ENCODE results near the gene MDGA2.

DNA sequence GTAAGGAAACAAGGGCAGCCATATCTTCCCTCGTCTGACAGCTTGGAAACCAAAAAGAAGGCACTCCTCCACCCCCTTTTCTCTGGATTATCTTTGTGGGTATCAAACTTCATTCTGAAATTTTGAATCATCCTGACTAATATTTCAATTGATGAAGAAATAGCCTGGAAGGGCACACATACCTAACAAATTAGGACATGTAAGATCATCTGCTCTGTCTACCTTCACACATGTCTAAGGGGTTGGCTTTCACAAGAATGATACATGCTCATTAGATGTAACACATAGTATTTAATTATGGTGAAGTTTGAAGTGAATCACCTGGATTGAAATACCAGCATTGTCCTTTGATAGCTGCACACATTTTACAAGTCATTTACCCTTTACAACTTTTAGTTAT lies 675.7 kb downstream of the MDGA2 start:
- TF ChIP-seq TAF1 (IDR thresholded peaks at IDR 0.05; ENCODE audit: low read depth) (no peak), TCF12 (IDR thresholded peaks at IDR 0.05; ENCODE audit: low read depth) (no peak), EP300 (IDR thresholded peaks at IDR 0.05; ENCODE audit: borderline replicate concordance) (no peak), NFIC (IDR thresholded peaks at IDR 0.05) (no peak), TEAD4 (IDR thresholded peaks at IDR 0.05) (no peak), RAD21 (IDR thresholded peaks at IDR 0.05; ENCODE audit: low read depth) (no peak), CEBPB (IDR thresholded peaks at IDR 0.05) (no peak), FOXM1 (IDR thresholded peaks at IDR 0.05; ENCODE audit: borderline replicate concordance, low read depth) (no peak)
- TF ChIP-seq, protein P1, sequence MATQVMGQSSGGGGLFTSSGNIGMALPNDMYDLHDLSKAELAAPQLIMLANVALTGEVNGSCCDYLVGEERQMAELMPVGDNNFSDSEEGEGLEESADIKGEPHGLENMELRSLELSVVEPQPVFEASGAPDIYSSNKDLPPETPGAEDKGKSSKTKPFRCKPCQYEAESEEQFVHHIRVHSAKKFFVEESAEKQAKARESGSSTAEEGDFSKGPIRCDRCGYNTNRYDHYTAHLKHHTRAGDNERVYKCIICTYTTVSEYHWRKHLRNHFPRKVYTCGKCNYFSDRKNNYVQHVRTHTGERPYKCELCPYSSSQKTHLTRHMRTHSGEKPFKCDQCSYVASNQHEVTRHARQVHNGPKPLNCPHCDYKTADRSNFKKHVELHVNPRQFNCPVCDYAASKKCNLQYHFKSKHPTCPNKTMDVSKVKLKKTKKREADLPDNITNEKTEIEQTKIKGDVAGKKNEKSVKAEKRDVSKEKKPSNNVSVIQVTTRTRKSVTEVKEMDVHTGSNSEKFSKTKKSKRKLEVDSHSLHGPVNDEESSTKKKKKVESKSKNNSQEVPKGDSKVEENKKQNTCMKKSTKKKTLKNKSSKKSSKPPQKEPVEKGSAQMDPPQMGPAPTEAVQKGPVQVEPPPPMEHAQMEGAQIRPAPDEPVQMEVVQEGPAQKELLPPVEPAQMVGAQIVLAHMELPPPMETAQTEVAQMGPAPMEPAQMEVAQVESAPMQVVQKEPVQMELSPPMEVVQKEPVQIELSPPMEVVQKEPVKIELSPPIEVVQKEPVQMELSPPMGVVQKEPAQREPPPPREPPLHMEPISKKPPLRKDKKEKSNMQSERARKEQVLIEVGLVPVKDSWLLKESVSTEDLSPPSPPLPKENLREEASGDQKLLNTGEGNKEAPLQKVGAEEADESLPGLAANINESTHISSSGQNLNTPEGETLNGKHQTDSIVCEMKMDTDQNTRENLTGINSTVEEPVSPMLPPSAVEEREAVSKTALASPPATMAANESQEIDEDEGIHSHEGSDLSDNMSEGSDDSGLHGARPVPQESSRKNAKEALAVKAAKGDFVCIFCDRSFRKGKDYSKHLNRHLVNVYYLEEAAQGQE (IDR thresholded peaks at IDR 0.05; ENCODE audit: low read depth) = no peak
- TF ChIP-seq, protein P2, sequence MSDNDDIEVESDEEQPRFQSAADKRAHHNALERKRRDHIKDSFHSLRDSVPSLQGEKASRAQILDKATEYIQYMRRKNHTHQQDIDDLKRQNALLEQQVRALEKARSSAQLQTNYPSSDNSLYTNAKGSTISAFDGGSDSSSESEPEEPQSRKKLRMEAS (IDR thresholded peaks at IDR 0.05) = no peak
